ENCODE data around the gene OR52B2. TPM values are rescaled to one million over a fixed set of nuclear protein-coding genes. Genes with fewer than 3 reads are reported as not detected.

OR52B2 gene
- total and polyA plus RNA-seq, 4 donors, result 0.33 TPM; not detected in 3

DNA sequence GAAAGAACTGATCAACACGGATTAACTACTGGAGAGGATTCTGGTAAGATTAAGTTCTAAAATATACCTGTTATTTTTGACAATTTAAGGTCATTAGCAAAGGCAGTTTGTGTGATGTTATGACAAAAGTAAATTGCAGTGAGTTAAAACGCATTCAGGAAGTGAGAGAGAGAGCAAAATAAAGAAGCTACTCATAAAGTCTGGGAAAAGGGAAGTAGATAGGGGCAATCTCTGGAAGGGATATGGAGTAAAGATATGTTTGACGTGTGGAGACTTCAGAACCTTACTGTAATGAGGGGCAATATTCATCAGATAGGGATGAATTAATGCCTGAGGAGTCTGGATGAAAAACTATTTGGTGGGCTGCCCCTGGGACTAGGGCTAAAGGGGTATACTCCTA lies 45.9 kb downstream of the OR52B2 start:
- Histone ChIP-seq H3K36me3 (ENCODE audit: control insufficient read depth in 4 of 4, insufficient read depth in 3 of 4, low read depth in 1 of 4, low read length in 3 of 4) (no peaks in the 10 kb centered on the region), H3K4me3 (ENCODE audit: low read depth in 1 of 3, low read length in 3 of 3) (no peak overlapping the region), H3K27me3 (ENCODE audit: control insufficient read depth in 4 of 4, insufficient read depth in 4 of 4, low read length in 3 of 4) (no peaks in the 10 kb centered on the region), H3K9ac (ENCODE audit: low read depth in 1 of 2, low read length in 2 of 2) (no peak overlapping the region), H3K27ac (ENCODE audit: low read depth in 1 of 2, low read length in 2 of 2) (no peak overlapping the region), H3K4me1 (ENCODE audit: control insufficient read depth in 4 of 4, insufficient read depth in 4 of 4, low read length in 3 of 4) (no peaks in the 10 kb centered on the region), H3K9me3 (ENCODE audit: control insufficient read depth in 4 of 4, low read length in 3 of 4) (no peaks in the 10 kb centered on the region)
- TF ChIP-seq YY1 (IDR thresholded peaks at IDR 0.05) (no peak), NR2F2 (IDR thresholded peaks at IDR 0.05) (no peak)
- TF ChIP-seq, protein P1, sequence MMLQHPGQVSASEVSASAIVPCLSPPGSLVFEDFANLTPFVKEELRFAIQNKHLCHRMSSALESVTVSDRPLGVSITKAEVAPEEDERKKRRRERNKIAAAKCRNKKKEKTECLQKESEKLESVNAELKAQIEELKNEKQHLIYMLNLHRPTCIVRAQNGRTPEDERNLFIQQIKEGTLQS (IDR thresholded peaks at IDR 0.05), result no peak
- TF ChIP-seq, protein P2, sequence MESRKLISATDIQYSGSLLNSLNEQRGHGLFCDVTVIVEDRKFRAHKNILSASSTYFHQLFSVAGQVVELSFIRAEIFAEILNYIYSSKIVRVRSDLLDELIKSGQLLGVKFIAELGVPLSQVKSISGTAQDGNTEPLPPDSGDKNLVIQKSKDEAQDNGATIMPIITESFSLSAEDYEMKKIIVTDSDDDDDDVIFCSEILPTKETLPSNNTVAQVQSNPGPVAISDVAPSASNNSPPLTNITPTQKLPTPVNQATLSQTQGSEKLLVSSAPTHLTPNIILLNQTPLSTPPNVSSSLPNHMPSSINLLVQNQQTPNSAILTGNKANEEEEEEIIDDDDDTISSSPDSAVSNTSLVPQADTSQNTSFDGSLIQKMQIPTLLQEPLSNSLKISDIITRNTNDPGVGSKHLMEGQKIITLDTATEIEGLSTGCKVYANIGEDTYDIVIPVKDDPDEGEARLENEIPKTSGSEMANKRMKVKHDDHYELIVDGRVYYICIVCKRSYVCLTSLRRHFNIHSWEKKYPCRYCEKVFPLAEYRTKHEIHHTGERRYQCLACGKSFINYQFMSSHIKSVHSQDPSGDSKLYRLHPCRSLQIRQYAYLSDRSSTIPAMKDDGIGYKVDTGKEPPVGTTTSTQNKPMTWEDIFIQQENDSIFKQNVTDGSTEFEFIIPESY (IDR thresholded peaks at IDR 0.05), result no peak
- TF ChIP-seq, protein P3, sequence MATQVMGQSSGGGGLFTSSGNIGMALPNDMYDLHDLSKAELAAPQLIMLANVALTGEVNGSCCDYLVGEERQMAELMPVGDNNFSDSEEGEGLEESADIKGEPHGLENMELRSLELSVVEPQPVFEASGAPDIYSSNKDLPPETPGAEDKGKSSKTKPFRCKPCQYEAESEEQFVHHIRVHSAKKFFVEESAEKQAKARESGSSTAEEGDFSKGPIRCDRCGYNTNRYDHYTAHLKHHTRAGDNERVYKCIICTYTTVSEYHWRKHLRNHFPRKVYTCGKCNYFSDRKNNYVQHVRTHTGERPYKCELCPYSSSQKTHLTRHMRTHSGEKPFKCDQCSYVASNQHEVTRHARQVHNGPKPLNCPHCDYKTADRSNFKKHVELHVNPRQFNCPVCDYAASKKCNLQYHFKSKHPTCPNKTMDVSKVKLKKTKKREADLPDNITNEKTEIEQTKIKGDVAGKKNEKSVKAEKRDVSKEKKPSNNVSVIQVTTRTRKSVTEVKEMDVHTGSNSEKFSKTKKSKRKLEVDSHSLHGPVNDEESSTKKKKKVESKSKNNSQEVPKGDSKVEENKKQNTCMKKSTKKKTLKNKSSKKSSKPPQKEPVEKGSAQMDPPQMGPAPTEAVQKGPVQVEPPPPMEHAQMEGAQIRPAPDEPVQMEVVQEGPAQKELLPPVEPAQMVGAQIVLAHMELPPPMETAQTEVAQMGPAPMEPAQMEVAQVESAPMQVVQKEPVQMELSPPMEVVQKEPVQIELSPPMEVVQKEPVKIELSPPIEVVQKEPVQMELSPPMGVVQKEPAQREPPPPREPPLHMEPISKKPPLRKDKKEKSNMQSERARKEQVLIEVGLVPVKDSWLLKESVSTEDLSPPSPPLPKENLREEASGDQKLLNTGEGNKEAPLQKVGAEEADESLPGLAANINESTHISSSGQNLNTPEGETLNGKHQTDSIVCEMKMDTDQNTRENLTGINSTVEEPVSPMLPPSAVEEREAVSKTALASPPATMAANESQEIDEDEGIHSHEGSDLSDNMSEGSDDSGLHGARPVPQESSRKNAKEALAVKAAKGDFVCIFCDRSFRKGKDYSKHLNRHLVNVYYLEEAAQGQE (IDR thresholded peaks at IDR 0.05), result no peak
- 54% methylated on average over 3 of the region's 3 CpGs for WGBS
- no peak for DNase-seq (ENCODE audit: low spot score)

Other genes starting within 250 kb of the OR52B2 start
- not detected for gene OR56A3, start 228.1 kb downstream of the OR52B2 start, total RNA-seq
- gene OR56A3, start 228.1 kb downstream of the OR52B2 start, polyA plus RNA-seq, result not detected
- not detected for gene OR56A5, start 201.8 kb downstream of the OR52B2 start, total RNA-seq
- gene OR56A5, start 201.8 kb downstream of the OR52B2 start, polyA plus RNA-seq, result not detected
- gene OR52L1, start 183.3 kb downstream of the OR52B2 start, total RNA-seq, result under 1 TPM in 1 of 2 donors, not detected in 1; 0.08 TPM
- gene OR52L1, start 183.3 kb downstream of the OR52B2 start, polyA plus RNA-seq, result not detected
- under 1 TPM in 1 of 2 donors, not detected in 1; 0.05 TPM for gene OR56A4, start 163.4 kb downstream of the OR52B2 start, total RNA-seq
- not detected for gene OR56A4, start 163.4 kb downstream of the OR52B2 start, polyA plus RNA-seq
- gene OR56A1, start 139.6 kb downstream of the OR52B2 start, total RNA-seq, result under 1 TPM; under 0.01 TPM
- not detected for gene OR56A1, start 139.6 kb downstream of the OR52B2 start, polyA plus RNA-seq
- gene OR56B4, start 62.6 kb downstream of the OR52B2 start, total RNA-seq, result not detected
- gene OR56B4, start 62.6 kb downstream of the OR52B2 start, polyA plus RNA-seq, result not detected
- not detected for gene OR52W1, start 28.9 kb upstream of the OR52B2 start, total RNA-seq
- gene OR52W1, start 28.9 kb upstream of the OR52B2 start, polyA plus RNA-seq, result not detected
- gene C11orf42, start 35.2 kb upstream of the OR52B2 start, total RNA-seq, result not detected
- not detected for gene C11orf42, start 35.2 kb upstream of the OR52B2 start, polyA plus RNA-seq
- 10 to 100 TPM; 12.3 to 21.2 TPM for gene FHIP1B, start 64.3 kb upstream of the OR52B2 start, total RNA-seq
- gene FHIP1B, start 64.3 kb upstream of the OR52B2 start, polyA plus RNA-seq, result 10 to 100 TPM; 16.4 to 17.4 TPM
- gene CNGA4, start 68.8 kb upstream of the OR52B2 start, total RNA-seq, result not detected
- gene CNGA4, start 68.8 kb upstream of the OR52B2 start, polyA plus RNA-seq, result under 1 TPM in 1 of 2 donors, not detected in 1; 0.09 TPM
- not detected for gene CCKBR, start 89.5 kb upstream of the OR52B2 start, total RNA-seq
- not detected for gene CCKBR, start 89.5 kb upstream of the OR52B2 start, polyA plus RNA-seq
- 1 to 10 TPM; 4.0 to 4.4 TPM for gene CAVIN3, start 150.2 kb upstream of the OR52B2 start, total RNA-seq
- gene CAVIN3, start 150.2 kb upstream of the OR52B2 start, polyA plus RNA-seq, result 10 to 100 TPM in 1 of 2 donors, 1 to 10 TPM in 1; 2.5 to 13.9 TPM
- 10 to 100 TPM; 15.4 to 25.9 TPM for gene SMPD1, start 220.1 kb upstream of the OR52B2 start, total RNA-seq
- gene SMPD1, start 220.1 kb upstream of the OR52B2 start, polyA plus RNA-seq, result 10 to 100 TPM; 65.0 to 91.6 TPM
- gene APBB1, start 248.8 kb upstream of the OR52B2 start, total RNA-seq, result 1 to 10 TPM; 8.1 to 8.6 TPM
- 1 to 10 TPM; 2.5 to 4.5 TPM for gene APBB1, start 248.8 kb upstream of the OR52B2 start, polyA plus RNA-seq